Measurements from ENCODE around the gene PPP2R5E.
"Not testable (repeated sequence)": the region's sequence is repeated elsewhere in the genome, so short reads cannot be mapped to it uniquely, and the experiment has no call there.

- not testable (repeated sequence) for TF ChIP-seq CTCF, EP300, POLR2A (IDR thresholded peaks at IDR 0.05)
Measured at GRCh38 chr14:63522511-63522910, 20.7 kb downstream of the PPP2R5E start.

Measured in ovary (tissue), 3 donors.